ENCODE measurements around the gene NDUFAB1. TPM values are rescaled to one million over a fixed set of nuclear protein-coding genes. Genes with fewer than 3 reads are reported as not detected.
A peak's percentile ranks its signal among the peaks of the same experiment; 100 is the strongest.

The NDUFAB1 gene
- total and polyA plus RNA-seq, 7 donors: 101 to 398 (median 179) TPM

- no peak for DNase-seq
- peaks cover 14 to 87% (median 32%) of the 10 kb centered on the region in 4 donors for H3K36me3 ChIP-seq
- intact Hi-C loops (cut with DNase I): no loop called here
Observed at GRCh38 chr16:23580391-23580790, 15.7 kb downstream of the NDUFAB1 start.

DNA sequence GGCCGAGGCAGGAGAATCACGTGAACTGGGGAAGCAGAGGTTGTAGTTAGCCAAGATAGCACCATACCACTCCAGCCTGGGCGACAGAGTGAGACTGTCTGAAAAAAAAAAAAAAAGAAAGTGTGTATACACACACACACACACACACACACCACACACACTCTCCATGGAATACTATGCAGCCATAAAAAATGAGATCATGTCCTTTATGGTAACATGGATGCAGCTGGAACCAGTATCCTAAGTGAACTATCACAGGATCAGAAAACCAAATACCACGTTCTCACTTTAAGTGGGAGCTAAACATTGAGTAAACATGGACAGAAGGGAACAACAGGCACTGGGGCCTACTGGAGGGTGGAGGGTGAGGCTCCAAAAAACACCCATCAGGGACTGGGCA lies 16.7 kb downstream of the NDUFAB1 start:
- peaks cover 0 to 10% (median 1%) of the 10 kb centered on the region in 4 donors for H3K4me1 ChIP-seq
- DNase-seq: no peak
- TF ChIP-seq EP300 (IDR thresholded peaks at IDR 0.05) (no peak), POLR2AphosphoS5 (IDR thresholded peaks at IDR 0.05) (no peak)
- TF ChIP-seq, protein P1, sequence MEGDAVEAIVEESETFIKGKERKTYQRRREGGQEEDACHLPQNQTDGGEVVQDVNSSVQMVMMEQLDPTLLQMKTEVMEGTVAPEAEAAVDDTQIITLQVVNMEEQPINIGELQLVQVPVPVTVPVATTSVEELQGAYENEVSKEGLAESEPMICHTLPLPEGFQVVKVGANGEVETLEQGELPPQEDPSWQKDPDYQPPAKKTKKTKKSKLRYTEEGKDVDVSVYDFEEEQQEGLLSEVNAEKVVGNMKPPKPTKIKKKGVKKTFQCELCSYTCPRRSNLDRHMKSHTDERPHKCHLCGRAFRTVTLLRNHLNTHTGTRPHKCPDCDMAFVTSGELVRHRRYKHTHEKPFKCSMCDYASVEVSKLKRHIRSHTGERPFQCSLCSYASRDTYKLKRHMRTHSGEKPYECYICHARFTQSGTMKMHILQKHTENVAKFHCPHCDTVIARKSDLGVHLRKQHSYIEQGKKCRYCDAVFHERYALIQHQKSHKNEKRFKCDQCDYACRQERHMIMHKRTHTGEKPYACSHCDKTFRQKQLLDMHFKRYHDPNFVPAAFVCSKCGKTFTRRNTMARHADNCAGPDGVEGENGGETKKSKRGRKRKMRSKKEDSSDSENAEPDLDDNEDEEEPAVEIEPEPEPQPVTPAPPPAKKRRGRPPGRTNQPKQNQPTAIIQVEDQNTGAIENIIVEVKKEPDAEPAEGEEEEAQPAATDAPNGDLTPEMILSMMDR (IDR thresholded peaks at IDR 0.05): no peak
- H3K36me3 ChIP-seq: peaks cover 6 to 87% (median 23%) of the 10 kb centered on the region in 4 donors
- no peaks in the 10 kb centered on the region for H3K9me3 ChIP-seq
- H3K27me3 ChIP-seq: no peaks in the 10 kb centered on the region
- no peak overlapping the region for H3K27ac ChIP-seq
- WGBS, 2 donors: 92 to 99% methylated on average over 4 of the region's 4 CpGs
- intact Hi-C loops (cut with DNase I): no loop called here
- H3K4me3 ChIP-seq: no peak overlapping the region

More at GRCh38 chr16:23580391-23580790, 15.7 kb downstream of the NDUFAB1 start:
- H3K4me3 ChIP-seq: no peak overlapping the region
- H3K9me3 ChIP-seq: no peaks in the 10 kb centered on the region
- H3K27me3 ChIP-seq: no peaks in the 10 kb centered on the region
- no peak overlapping the region for H3K27ac ChIP-seq
- TF ChIP-seq POLR2A (IDR thresholded peaks at IDR 0.05): no peak
- TF ChIP-seq POLR2AphosphoS5 (IDR thresholded peaks at IDR 0.05): no peak
- no peak for TF ChIP-seq EP300 (IDR thresholded peaks at IDR 0.05)
- TF ChIP-seq, protein P1 (IDR thresholded peaks at IDR 0.05): no peak
- H3K4me1 ChIP-seq: peaks cover 0 to 17% (median 9%) of the 10 kb centered on the region in 4 donors

DNA sequence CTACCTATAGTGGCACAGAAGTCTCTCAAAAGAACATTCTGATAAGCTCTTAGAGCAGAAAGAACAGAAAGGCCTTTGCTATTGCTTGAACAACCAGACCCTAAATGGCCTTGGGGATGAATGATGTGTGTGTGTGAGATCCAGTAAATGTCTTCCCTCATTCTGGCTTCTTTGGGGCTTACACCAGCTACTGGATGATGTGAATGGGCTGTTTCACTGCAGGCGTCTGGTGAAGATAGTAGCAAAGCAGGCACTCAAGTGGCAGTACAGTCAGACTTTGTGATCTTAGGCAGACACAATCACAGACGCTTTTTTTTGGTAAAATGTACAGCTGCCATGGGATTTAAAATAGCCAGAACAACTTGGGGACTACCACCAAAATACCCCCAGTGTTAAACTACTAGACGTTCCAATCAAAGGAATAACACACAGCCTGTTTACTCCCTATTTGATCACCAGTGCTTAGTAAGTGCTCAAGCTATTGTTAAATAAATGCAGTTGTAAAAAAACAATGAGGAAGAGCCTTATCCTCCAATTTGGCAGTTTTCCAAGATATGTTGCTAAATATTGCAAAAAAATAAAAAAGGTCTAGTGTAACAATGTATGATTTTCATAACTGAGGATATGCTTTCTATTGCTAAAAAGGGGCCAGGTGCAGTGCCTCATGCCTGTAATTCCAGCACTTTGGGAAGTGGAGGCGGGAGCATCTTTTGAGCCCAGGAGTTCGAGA lies 17.9 kb downstream of the NDUFAB1 start:
- H3K27ac ChIP-seq: peak overlapping the region in 1 of 4 donors; percentile 25
- 54 to 71% methylated on average over 5 of the region's 5 CpGs for WGBS, 2 donors

GRCh38 chr16:23577493-23577892 lies 18.6 kb downstream of the NDUFAB1 start:
- Histone ChIP-seq H3K9me3 (no peaks in the 10 kb centered on the region), H3K27me3 (no peaks in the 10 kb centered on the region), H3K36me3 (peaks cover 6 to 90% (median 35%) of the 10 kb centered on the region in 4 donors), H3K4me1 (peaks cover 0 to 10% (median 0%) of the 10 kb centered on the region in 4 donors), H3K27ac (peak overlapping the region in 2 of 4 donors; percentile 15 to 25), H3K4me3 (no peak overlapping the region)
- 93 to 95% methylated on average over 2 of the region's 2 CpGs for WGBS, 2 donors
- intact Hi-C loops (cut with DNase I): no loop called here
- DNase-seq: no peak
- TF ChIP-seq POLR2AphosphoS5 (IDR thresholded peaks at IDR 0.05): no peak
- TF ChIP-seq POLR2A (IDR thresholded peaks at IDR 0.05): no peak
- TF ChIP-seq, protein P1 (IDR thresholded peaks at IDR 0.05): no peak
- no peak for TF ChIP-seq EP300 (IDR thresholded peaks at IDR 0.05)

More for the DNA sequence above, 17.9 kb downstream of the NDUFAB1 start:
- TF ChIP-seq, protein P1 (IDR thresholded peaks at IDR 0.05): no peak
- TF ChIP-seq POLR2A (IDR thresholded peaks at IDR 0.05): no peak
- no peak for TF ChIP-seq POLR2AphosphoS5 (IDR thresholded peaks at IDR 0.05)
- TF ChIP-seq EP300 (IDR thresholded peaks at IDR 0.05): no peak
- intact Hi-C loops (cut with DNase I): no loop called here
- no peaks in the 10 kb centered on the region for H3K9me3 ChIP-seq
- H3K4me3 ChIP-seq: no peak overlapping the region
- H3K27me3 ChIP-seq: no peaks in the 10 kb centered on the region
- DNase-seq: peak; percentile 18
- peaks cover 0 to 10% (median 0%) of the 10 kb centered on the region in 4 donors for H3K4me1 ChIP-seq
- peaks cover 6 to 90% (median 30%) of the 10 kb centered on the region in 4 donors for H3K36me3 ChIP-seq

Measured in sigmoid colon (tissue), 7 donors.